MV-4-11 (cell line): ENCODE results near the gene TAC4.

Source experiments
- DNase-seq: peaks from one replicate; lab custom pipeline; 2025; lab: John Stamatoyannopoulos, UW

TAC4 gene, protein sequence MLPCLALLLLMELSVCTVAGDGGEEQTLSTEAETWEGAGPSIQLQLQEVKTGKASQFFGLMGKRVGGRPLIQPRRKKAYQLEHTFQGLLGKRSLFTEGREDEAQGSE

DNA sequence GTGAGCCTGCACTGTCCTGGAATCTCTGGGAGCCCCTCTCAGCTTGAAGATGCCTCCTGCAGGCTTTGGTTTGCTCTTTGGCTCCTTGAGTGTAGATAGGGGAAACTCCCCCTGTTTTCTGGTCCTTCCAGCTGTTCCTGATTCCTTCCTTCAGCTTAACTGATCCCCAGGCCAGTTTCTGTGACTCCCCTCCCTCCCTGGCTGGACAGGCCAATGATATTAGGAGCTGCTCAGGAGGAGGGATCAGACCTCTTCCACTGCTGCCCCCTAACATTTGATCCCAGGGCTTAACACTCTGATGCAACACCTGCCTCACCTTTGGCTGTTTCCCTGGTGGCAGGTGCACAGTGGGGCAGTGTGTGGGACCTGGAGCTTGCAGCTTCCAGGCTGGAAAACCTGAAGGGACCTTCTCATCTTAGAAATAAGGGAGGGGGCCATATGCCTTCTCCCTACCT, at the start of gene TAC4:
Gene TAC4, minus strand, starts transcription at position 51 of the 455 bp plus-strand sequence. CDS start 52 bp downstream, outside the sequence.
- DNase-seq, result no peak

DNA sequence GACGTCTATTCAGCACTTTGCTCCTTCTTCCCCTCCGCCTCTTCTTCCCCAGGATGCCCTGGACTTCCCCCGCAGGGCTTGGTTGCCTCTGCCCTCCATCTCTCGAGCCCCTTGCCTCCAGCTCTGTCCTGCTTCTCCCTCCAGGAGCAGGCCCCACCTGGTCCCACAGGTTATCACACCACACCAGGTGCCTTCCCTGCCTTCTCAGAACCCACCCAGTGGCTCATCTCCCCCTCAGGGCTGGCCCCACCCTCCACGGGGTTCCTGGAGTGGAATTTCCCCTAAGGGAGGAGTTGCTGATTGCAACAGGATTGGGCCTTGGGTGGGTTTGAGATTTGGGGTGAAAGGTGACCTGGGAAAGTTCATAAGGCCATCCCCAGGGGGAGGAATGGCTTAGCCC, 49.0 kb upstream of the TAC4 start:
- no peak for DNase-seq

DNA sequence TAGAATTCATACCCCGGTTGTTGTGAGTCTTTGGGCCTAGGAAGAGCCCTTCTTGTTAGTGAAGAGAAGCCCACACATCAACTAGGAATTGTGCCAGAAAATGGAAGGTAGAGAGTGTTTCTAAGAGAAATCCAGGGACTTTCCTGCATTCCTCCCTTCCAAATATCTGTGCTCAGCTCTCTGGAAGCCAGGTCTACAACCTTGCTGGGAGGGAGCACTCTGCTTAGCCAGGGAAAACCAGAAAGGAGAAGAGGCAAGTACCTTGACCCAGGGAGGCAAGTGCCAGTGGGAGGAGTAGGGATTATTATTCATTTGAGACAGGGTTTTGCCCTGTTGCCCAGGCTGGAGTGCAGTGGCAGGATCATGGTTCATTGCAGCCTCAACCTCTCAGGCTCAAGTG, 48.4 kb upstream of the TAC4 start:
- DNase-seq, result no peak

DNA sequence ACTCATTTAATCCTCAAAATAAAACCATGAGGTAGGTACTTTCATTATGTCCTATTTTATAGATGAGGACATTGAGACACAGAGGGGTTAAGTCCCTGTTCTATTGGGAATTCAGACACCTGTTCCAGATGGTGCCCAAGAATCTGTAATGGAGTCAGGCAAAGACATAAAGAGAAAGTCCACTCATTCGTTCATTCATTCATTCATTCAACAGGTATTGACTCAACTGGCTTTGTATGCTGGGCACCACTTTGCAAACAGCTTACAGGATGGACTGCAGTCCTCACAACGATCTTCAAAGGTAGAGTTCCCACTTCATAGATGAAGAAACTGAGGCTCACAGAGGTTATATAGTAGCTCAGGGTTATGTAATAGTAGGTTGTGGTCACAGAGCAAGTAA, 47.9 kb upstream of the TAC4 start:
- no peak for DNase-seq

DNA sequence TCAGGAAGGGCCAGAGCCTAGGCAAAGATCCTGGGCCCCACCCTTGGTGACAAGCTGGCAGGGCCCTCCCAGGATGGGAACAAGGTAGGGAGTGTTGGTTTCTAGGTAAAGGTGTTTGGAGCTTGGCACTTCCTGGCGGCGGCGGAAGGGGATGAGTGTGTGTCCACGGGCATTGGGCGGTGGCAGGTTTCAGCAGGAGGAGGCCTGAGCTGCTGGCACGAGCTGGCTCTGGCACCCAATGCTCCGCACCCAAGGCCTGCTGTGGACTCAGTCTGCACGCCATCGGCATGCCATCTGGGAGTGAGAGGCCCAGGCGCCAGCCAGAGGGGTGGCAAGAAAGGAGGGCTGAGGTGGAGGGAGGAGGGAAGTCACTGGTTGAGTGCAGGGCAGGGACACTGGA, 46.9 kb upstream of the TAC4 start:
- no peak for DNase-seq

DNA sequence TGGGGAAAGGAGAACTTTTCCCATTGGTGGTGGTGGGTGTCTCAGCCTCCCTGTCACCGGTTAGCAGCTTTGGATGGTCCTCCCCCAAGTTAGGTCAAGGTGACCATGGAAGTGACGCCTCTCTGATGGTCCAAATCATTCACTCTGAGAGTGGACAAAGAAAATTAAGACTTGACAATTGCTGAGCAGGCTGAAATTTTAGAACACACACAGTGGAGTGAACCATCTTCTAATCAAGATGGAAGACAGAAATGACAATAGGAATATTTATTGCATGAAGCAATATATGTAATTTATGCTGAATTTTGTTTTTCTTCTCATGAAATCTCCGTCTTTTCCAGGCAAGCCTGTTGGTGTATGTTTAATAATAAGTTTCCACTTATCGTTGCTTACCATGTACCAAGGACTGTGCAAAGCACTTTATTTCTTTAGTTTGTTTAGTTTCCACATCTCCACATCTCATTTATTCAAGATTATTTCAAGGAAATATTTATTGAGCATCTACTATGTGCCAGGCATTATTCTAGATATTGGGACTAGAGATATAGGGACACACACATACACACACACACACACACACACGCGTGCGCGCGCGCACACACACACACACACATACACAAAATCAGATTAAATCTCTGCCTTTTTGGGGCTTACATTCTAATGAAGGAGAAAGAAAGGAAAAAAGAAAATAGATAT, 44.0 kb upstream of the TAC4 start:
- no peak for DNase-seq

DNA sequence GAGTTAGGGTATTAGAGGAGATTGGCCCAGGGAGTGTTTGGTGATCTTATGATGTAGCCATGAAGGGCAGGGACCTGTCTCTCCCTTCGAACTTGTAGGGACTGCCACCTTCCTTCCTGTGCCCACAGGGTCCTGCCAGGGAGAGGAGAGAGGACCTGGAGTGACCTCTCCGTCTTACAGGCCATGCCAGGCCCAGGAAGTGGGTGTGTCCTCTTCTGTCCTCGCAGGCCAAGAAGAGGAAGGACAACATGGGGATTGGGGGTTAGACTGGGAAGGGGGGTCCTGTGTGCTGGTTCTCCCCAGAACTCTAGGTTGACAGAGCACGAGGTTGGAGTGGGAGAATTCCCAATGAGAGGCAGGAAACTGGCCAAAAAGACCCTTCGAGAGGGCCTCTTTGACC, 43.4 kb upstream of the TAC4 start:
- DNase-seq, result no peak

DNA sequence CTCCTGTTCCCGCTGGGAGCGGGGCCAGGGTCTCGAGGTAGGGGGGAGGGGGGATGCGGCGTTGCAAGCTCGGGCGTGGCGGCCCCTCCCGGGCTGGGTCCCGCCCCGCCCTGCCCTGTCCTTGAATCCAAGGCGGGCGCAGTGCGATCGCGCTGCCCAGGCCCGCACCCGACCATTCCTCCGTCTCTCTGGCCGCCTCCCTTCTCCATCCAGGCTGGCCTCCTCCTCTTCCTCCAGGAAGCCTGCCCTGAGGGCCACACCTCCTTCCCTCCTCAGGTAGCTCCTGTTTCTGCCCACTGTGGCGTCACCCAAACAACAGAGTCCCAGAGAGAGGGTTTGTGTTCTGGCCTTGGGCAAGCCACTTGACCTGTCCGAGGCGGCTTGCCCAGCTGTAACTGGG, 43.0 kb upstream of the TAC4 start:
- no peak for DNase-seq

DNA sequence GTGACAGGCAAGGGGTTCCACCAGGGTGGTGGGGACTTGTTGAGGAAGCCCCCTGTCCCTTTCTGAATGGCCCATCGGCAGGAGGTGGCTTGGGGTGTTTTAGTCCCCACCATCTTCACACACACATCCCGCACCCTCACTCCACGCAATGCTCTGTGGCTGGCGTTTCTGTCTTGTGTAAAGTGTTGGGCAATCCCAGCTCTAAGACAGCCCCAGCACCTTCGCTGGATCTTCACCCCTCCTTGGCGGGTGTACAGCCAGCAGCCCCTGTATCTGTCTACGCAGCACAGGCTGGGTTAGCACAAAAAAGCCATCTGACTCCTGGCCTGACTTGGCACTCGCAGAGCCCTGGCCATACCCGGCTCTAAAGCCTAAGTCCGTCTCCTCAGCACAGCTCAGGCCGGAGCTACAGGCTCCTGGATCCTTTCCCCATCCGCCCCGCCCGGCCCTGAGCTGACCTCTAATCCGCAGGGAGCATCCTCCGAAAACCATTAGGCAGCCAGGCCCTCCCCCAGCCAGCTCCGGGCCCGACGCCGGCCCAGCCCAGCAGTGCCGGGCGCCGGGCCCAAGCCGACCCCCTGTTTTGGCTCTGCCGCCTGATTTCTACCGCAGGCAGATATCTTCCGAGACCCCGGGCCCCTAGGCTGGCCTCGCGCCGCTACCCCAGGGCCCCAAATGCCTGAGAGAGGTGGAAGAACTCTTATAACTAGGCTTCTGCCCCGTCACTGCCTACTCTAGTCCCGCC, 42.4 kb upstream of the TAC4 start:
- DNase-seq, result no peak

DNA sequence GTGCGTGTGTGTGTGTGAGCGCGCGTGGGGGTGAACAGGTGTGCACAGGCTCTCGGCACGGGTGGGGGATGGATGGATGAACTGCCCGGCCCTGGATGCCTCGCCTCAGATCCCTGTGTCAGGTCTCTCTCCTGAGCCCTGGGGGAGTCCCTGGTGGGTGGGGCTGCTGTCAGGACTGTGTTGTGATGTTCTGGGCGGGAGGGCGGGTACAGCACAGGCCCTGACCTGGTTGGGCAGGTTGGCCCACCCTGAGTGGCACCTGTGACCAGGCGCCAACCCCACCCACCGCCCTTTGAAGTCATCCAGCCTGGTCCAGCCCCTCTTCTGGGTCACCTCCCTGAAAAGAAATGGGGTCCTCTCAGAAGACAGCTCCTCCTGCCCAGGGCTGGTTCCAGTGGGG, 41.6 kb upstream of the TAC4 start:
- no peak for DNase-seq

DNA sequence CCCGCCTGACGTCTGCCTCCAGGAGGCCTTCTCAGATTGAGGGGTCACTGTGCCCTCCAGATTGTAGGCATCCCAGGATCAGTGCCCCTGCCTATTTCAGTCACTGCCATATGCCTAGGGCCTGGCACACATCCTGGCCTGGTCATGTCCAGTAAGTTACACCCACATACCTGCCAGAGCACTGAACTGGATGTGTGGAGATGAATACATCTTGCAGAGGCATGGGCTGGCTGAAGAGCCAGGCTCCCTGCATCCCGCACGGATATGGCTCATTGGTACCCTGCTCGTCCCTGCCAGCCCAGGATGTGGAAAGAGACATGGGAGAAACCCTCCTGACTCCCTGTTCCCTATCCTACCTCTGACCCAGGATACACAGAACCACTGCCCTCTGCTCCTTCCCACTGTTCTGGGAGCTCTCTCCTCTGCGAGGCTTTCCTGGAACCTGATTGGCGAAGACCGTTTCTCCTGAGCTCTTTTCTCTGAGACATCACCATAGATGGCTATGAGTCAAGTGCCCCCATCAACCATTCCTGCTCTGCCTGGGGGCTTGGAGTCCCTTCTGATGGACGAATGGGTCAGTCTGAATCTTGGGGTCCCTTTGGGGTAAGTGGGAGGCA, 40.0 kb upstream of the TAC4 start:
- DNase-seq, result no peak

DNA sequence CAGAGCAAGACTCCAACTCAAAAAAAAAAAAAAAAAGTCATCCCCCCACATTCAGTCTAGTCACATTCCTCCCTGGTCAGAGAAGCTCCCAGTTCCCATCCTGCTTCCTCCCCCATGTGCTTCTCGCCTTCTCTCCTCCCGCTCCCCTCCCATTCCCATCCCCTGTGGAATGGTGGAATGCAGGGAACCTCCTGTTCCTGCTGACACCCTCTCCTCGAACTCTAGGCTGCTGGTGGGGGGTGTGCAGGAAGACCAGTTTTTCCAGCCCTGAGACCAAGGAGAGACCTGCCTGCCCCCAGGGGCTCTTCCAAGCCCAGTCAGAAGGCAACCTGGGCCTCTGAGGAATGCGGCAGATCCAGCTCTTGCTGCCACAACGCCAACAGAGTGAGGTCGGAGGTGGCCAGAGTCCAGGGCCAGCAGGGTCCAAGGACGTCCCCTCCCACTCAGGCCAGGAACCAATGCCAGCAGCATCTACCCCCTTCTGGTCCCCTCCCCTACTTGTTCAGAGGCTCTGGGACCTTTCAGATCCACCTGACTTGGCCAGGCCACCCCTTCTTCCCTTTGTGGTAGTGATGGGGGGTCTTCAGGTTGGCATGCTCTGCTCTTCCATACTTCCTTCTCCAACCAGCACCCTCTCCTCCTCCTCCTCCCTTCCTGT, 39.3 kb upstream of the TAC4 start:
- DNase-seq, result no peak

DNA sequence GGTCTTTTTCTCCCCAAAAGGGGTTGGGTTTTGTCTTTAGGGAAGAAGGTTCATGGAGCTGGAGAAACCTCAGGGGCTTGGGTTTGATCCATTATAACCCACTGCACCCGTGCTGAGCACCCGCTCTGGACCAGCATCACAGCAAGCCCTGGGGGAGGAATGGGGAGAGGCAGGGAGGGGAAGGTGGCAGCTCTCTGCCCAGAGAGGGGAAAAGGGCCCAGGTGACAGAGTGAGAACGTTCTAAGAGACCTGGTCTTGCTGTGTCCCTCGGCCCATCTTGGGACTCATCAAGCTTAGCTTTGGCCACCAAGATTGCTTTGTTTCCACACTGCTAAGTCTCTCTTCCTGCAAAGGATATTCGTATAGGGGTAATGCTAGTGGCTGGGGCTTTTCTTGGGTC, 38.2 kb upstream of the TAC4 start:
- no peak for DNase-seq

DNA sequence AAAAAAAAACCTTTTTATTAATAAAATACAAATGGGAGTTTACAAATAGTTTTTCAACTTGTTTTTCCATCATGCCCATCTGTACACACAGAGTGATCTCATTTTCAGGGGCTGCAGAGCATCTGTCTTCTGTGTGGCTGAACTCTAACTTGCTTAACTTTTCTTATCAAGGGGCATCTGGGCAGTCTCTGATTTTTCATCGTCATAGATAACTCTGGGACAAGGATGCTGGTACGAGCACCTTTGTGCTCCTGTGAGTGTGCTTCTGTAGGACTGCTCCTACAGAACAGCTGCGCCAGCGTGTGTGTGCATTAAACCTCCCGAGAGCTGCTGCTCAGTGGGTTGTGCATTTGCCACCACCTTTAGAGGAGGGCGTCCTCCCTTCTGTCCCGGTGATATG, 34.6 kb upstream of the TAC4 start:
- DNase-seq, result no peak

DNA sequence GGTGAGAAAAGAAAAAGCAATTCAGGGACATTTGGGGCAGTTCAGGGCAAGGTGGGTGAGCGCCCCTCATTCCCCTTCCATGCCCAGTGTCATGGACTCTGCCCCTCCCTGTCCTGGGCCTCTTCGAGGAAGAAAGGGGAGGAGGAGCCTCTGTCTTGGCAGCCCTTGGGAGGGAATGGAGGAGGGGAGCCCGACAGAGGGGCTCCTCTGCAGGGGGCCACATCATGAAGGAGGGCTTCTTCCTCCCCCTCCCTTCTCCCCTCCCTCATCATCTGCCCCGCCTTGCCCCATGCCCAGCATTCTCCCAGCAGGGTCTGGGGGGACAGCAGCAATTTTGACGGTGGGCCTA, 33.2 kb upstream of the TAC4 start:
- no peak for DNase-seq

DNA sequence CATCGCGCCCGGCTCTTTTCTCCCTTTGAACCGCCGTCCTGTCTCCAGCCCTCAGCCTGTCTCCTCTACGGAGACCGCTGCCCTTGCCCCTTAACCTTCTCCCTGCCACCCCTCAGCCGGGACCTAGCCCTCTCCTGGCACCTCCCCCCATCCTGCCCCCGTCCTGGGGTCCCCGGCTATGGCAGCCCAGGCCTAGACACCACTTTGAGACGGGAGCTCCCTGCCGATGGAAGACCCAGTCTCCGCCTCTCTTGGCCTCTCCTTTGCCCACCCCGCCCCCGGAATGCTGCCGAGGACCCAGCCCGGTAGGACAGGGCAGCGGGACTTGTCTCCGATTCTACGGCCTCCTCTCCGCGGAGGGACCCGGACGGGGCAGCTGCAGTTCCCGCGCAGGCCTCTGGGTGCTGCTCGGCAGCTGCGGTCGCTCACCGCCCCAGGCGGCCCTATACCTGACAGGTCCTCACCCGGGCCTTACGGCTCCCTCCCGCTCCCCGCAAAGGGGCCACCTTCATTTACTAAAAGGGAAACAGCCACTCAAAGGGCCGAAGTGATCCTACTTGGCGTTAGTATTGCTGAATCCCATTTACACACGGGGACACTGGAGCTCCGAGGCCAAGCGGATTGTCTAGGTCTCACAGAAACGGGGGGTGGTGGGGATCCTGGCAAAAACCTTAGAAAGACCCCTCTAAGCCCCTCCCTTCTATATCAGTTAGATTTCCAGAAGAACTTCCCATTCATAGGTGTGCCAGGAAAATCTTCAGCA, 32.6 kb upstream of the TAC4 start:
- no peak for DNase-seq

DNA sequence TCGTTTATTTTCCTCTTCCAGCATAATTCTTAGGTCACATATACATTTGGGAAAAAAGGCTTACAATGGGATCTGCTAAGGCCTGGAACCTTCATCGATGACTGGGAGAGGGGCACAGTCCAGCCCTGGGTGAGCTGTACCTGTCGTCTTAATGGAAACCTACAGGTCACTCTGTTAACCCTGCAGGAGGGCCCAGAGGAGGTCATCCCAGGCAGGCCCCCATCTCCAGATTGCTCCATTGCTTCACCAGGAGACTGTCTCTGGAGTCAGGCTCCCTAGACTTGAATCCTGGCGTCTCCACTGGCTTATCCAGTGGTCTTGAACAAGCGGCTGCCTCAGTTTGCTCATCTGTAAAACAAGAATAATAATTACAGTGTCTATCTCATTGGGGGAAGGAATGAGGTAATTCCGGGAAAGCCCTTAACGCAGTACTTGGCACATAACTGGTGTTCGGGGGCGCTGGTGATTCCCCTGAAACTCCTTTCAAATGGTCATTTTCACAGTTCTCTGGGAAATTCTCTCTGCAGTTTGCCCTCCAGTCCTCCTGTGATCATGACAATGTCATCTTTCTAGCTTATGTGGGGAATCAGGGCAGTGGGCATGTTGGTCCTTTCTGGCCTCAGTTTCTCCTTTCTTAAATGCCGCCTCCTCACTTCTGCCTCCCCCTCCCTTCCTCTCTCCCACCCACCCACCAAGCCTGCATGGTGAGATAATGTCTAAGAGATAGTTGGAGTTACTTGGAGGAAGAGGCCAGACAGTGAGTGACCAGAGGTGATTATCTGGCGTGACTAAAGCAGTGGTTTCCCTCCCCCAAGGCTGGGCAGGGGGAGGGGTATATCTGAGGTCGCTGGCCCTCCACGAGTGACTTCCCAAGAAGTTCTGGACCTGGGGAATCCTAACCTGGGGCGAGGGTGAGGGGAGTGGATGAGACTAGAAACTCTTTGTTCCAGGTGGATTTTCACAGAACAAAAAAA, 31.3 kb upstream of the TAC4 start:
- DNase-seq, result no peak

DNA sequence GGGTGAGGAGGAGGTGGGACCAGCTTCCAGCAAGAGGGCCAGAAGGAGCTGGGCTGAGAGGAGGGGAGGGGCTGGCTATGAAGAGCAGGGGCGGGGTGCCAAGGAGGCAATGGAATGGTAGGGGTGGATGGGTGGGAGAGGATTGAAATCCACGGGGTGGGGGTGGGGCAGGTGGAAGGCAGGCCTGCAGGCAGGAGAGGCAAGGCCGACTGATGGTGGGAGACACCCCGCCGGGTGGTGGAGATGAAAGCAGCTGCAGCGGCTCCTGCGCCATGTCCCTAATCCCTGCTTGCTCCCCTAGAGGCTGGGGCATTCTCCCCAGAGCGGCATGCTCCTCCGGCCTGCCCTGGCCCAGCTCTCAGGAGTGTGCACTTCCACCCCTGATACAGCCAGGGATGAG, 27.8 kb upstream of the TAC4 start:
- no peak for DNase-seq

DNA sequence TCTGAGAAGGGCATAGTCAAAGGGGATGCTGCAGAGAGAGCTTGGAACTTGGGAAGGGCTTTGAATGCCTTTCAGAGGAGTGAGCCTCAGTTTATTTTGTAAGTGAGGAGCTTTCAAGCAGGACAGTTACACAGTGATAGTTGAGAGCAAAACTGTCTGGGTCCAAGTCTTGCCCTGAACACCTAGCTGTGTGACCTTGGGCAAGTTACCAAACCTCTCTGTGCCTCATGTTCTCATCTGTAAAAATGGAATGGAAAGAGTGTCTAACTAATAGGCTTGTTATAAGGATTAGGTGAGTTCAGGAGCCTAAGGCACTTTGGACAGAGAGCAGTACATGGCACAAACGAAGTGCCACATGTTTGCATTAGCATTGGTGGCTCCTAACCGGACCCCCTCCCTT, 27.0 kb upstream of the TAC4 start:
- DNase-seq, result no peak

DNA sequence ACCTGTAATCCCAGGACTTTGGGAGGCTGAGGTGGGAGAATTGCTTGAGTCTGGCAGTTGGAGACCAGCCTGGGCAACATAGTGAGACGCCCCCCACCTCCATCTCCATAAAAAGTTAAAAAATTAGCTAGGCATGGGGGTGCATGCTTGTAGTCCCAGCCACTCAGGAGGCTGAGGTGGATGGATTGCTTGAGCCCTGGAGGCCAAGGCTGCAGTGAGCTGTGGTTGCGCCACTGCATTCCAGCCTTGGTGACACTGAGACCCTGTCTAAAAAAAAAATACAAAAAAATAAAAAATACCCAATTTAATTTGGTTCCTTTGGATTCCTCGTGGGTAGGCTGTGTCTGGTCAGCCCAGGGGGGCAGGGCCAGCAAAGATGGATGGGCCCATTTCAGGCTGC, 26.1 kb upstream of the TAC4 start:
- DNase-seq, result no peak

DNA sequence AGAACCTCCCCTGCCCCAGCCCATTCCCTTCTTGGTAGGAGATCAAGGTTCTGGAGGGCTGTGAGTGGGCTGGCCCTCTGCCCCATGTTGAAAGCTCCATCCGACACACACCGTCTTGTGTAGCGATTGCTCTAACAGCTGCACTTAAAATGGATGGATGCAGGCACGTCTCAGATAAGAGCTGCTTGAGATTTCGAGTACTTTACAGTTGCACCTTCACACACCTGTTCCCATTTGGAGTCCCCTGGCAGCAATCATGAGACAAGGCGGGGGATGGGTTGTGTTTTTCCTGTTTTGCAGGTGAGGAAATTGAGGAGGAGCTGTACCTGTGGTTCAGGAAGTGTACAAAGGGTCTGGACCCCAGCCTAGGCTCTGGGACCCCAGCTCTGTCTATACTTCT, 25.6 kb upstream of the TAC4 start:
- DNase-seq, result no peak
